ENCODE measurements around the gene DOCK1.
"Not testable (repeated sequence)": the region's sequence is repeated elsewhere in the genome, so short reads cannot be mapped to it uniquely, and the experiment has no call there.

GRCh38 chr10:127299192-127299591, 394.0 kb downstream of the DOCK1 start:
- not testable (repeated sequence) for TF ChIP-seq CTCF, POLR2A (IDR thresholded peaks at IDR 0.05)
